HG02970 (cell line): ENCODE data around the gene LRBA.
"Not testable (repeated sequence)": the region's sequence is repeated elsewhere in the genome, so short reads cannot be mapped to it uniquely, and the experiment has no call there.

Experiments
- ATAC-seq: cut with Tn5 transposase; IDR thresholded peaks from one replicate; pipeline ENCODE4 v1.9.1; 2021; ENCODE audit warnings: mild to moderate bottlenecking, moderate library complexity, moderate number of reproducible peaks; ENCODE audit not compliant: unreplicated experiment, low FRiP score

LRBA gene

DNA sequence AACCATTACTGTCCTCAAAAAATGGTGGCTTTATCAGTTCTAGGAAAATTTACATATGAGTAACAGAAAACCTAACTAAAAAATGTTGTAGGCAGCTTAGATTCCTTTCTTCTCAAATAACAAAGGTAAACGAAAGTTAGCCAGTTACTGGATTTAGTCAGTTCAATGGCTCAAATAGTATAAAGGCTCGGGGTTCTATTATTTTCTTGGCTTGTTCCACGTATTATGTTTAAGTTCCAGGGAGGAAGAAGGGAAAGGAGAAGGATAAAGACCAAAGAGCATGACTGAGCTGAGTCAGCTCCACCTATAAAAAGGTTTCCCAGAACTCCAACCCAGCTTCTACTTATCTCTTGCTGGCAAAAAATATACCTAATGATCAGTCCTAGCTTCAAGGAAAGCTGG lies 474.1 kb downstream of the LRBA start:
- no peak for ATAC-seq

DNA sequence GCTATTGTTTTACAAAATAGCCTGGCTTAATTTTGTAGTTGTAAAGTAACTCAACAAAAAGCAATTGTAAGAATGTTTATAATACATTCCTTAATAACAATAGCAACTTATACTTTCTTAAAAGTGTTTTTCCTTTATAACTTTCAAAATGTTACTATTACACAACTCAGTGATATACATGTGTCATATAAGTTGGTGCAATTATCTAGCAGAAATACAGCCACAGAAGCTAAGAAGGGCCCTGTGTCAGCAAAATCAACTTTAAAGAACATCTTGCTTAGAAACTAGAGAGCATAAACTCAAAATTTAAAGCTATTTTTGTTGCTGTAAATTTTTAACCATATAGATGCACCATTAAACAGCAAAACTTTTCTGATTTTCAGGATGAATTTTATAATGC lies 474.5 kb downstream of the LRBA start:
- no peak for ATAC-seq

DNA sequence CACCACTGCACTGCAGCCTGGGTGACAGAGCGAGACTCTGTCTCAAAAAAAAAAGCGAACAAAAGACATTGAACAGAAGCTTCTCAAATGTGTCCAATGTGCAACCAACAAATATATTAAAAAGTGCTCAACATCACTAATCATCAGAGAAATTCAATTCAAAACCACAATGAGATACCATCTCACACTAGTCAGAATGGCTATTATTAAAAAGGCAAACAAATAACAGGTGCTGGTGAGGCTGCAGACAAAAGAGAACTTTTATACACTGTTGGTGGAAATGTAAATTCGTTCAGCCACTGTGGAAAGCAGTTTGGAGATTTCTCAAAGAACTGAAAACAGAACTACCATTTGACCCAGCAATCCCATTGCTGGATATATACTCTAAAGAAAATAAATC lies 477.2 kb downstream of the LRBA start:
- not testable (repeated sequence) for ATAC-seq

DNA sequence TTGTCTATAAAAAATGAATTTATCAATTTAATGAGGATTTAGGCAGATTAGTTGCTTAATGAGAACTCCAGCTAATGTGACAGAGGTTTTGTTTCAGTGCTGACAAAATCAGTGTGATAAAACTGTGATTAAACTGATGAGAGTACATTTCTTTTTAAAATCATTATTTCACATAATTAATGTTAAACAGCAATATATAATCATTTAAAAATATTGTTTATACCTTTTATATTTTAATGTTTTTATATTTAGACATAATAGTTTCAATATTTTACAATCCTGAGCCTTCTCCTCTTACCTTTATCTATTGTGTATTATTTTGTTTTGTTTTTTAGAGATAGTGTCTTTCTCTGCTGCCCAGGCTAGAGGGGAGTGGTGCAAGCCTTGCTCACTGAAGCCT lies 480.3 kb downstream of the LRBA start:
- no peak for ATAC-seq

DNA sequence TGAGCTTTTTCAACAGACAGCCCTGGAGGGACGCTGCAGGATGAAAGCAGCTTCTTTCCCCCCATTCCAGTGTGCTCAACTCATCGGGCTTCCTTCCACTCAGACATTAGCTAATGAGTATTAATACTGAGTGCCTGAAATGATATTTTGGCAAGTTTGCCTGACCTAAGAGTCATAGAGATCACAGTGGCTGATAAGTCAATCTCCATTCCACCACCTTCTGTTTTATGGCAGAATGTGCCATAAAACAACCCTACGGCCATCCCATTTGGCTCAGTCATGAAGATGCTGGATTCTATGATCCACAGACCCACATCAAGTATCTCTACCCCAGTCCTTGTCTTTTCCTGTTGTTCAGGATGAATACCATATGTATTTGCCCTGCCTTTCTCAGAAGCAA lies 481.4 kb downstream of the LRBA start:
- ATAC-seq = no peak

DNA sequence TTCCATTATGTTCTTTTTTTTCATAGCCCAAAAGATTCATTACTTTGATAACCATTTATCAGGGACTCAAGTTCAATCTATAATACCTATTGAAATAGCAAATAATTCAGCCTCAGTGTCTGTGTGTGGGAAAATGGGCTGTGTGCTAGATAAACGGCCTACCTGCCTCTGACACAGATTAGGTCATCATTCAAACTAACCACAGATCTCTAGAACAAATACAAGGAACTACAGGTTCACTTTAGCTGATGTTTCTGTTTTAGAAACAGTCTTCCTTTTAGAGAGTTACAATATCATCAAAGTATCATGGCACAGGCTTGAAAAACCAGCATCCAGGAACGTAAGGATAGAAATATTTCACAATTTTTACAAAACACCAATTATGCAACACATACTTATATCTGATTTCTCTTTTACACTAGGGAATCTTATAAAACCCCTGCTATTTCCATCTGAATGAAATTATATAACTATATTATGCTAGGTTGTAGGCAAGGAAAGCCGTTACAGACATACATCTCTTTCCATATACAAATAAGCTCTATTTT lies 489.7 kb downstream of the LRBA start:
- ATAC-seq = no peak

DNA sequence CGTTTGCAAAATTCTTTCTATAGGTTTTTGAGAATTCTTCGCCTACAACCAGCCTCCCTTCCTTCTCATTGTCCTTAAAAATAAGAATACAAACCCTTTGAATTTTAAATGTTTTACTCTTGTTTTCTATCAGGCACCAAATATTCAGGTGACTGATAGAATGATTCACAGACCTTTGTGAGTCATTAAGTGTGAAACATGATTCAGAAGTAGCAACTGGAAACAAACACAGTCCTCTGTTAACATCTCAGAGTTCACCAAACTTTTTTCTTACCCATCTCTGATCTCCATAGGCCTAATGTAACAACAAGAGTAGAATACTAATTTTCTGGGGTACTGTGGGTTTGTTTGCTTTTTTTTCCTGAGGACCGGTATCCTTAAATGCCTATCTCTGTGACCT lies 496.5 kb downstream of the LRBA start:
- ATAC-seq = no peak

DNA sequence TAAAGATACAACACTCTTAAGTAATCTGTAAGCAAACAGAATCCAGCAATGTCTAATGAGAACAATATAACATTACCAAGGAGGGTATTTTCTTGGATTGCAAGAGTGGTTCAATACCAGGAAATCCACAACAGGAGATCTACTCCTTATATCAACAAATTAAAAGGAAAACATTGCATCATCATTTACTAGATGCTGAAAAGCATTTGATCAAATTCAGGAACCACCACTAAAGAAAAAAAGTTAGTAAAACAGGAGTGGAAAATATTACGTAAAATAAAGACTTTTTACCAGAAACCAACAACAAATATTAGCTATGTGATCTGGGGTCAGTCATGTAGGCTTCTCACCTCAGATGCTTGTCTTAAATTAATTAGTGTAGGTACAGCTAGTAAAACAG lies 499.9 kb downstream of the LRBA start:
- no peak for ATAC-seq

DNA sequence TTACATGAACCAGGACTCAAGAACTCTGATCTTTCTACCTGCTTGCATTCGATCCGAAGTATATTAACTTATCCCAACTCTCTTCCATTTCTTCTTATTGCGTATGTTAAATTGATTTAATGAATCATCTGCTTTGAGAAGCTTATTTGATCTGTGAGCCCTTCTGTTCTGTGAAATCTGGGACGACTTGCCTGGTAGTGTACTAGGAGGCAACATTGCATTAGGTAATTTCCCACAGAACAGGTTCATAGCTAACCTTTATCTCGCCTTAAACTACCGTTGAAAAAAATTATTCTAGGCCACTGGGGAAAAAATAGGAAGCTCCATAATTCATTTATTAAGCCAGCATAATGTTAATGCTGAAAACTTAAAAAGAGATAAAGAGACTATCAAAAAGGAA lies 500.4 kb downstream of the LRBA start:
- no peak for ATAC-seq

DNA sequence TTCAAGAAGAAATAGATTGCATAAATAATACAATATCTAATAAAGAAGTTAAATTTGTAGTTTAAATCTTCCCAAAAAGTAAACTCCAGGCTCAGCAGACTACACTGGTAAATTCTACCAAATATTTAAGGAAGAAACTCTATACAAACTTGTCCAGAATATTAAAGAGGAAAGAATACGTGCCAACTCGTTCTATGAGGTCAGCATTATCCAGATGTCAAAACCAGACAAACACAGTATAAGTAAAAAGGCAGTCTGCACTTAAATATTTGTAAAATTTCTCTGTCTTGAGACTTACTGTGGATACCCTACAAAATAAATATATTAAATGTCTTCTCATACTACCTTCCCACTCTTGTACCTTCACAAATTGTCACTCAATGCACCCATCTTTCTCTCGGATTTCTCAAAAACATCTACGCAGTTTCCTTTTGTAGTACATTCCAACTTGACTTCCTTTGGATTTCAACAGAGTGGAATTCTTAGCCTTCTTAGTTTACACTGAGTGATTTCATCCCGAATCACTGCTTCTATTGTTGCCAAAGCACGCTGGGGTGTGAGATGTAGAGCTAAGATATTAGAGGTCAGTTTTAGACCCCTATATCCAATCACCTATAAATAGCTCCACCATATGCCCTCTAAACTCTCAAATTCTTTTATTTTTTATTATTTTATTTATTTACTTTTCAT lies 504.8 kb downstream of the LRBA start:
- no peak for ATAC-seq

DNA sequence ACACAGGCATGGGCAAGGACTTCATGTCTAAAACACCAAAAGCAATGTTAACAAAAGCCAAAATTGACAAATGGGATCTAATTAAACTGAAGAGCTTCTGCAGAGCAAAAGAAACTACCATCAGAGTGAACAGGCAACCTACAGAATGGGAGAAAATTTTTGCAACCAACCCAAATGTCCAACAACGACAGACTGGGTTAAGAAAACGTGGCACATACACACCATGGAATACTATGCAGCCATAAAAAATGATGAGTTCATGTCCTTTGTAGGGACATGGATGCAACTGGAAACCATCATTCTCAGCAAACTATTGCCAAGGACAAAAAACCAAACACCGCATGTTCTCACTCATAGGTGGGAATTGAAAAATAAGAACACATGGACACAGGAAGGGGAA lies 507.4 kb downstream of the LRBA start:
- ATAC-seq = not testable (repeated sequence)

DNA sequence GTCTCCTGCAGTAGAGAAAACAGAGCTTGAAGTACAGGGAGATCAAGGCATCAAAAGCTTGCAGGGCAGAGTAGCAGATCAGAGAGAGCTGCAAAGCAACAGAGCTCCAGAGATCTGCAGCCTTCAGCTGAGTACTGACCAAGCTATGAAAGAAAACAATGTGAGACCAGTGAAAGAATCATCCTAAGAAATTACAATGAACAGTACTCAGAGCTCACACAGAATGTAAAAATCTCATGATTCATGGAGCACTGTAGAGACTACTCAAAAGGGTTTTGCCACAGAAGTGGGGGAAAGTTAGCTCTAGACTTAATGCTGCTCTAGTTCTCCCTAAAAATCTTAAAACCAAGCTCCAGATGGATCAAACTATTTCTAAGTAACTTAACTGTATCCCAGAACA lies 513.1 kb downstream of the LRBA start:
- ATAC-seq = no peak

DNA sequence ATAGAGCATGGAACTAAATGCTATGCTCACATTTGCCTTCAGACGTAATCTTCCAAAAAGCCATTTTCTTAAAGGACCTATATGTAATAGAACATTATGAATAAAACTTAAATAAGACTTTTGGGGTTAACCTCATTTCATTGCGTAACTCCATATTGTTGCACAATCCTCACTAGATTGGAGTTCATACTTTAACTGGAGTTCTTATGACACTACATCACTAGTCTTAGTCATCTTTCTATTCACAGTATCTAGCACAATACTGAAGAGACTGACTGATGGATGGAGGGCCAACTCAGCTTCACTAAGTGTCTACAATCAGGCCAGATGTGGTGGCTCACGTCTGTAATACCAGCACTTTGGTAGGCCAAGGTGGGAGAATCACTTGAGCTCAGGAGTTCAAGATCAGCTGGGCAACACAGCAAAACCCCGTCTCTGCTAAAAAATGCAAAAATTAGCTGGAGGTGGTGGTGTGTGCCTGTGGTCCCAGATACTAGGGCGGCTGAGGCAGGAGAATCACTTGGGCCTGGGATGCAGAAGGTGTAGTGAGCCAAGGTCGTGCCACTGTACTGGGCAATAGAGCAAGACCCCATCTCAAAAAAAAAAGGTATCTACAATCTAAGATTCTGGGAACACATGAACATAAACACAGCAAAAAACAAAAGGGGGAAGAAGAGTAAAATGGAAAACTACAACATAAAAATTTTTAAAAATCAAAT lies 513.9 kb downstream of the LRBA start:
- ATAC-seq = no peak

DNA sequence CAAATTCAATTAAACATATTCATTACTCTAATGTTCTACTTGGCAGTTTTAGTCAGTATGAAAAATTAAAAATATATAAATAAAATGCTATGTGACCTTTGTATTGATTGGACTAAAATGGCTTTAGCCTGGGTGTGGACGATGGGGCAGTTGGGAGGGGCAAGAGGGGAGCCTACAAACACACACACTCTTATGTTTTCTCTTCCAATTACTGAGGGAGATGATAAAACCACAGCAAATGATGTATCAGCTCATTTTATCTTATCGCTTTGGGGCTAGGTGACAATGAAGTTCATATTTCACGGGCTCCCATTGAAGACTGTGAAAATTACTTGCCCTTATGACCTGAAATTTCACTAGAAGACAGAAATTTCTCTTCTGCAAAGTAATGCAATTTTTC lies 517.5 kb downstream of the LRBA start:
- ATAC-seq = no peak

DNA sequence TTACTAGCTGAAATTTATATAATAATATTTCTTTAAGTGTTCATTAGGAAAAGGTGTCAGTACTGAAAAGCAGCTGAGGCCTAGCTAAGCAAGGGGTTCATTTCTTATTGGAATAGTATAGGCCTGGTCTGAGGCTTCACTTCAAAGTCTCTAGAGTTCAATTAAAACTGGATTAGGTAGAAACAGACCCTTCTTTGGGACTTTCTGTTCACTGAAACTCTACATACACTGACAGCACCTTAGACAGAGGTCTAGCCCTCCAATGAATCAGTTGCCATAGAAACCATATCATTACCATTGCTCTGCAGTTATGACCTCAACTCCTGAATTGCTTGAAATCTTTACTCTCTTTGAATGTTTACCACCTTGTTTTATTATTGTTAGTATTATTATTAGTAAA lies 519.5 kb downstream of the LRBA start:
- ATAC-seq = no peak

DNA sequence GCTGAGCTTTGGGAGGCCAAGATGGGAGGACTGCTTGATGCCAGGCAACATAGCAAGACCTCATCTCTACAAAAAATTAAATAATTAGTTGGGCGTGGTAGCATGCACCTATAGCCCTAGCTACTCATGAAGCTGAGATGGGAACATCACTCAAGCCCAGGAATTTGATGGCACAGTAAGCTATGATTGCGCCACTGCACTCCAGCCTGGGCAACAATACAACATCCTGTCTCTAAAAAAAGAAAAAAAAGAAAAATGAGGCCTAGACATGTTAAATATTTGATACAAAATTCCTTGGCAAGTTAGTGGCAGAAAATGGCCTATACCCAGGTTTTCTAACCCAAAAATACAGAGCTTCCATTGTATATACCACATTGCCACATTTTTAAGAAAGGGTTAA lies 521.2 kb downstream of the LRBA start:
- ATAC-seq = no peak

DNA sequence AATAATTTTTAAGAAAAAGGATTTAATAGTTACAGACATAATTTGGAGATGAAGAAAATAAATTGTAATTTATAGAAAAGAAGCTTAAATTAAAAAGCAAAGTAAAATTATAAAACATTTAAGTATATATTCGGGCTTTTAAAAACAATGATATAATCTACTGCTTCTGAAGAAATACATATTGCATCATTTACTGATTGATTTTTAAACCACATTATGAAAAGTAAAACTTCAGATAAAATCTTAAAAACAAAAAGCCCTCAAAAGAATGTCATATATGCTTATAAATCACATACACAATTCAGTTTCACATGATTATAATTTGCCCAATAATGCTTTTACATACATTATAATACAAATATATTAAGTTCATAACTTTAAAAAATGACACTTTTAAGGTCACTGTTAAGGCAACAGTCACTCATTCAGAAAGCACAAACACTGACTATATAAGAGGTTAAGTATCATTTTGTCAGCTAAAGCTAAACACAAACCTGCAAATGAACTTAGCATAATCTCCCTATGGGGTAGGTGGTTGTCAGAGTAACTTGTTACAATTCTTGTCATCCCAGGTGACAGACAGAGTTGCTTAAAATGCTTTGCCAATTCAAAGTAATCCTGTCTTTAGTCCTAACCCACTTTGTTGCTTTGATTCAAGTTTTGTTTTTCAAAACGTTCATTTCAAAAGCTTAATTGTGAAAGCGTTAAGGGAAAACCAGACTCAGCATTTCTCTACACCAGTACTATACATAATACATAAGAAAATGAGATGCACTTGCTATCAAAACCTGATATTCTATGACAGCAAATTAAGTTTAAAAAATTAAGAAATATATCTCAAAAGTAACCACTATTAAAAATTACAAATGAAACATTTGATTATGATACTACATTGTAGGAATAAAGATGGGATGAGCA lies 523.7 kb downstream of the LRBA start:
- no peak for ATAC-seq

DNA sequence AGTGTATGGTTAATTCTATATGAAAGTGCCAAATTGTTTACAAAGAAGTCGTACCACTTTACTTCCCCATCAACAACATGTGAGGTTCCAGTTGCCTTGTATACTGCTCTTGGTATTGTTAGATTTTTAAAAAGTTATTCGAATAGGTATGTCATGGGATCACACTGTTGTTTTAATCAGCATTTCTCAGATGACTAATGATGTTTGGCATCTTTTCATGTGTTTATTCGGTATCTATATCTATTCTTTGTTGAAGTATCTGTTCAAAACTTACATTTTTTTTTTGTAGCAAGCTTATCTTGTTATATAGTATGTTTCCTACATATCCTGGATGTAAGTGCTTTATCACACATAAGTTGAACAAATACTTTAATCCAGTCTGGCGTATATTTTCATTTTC lies 532.5 kb downstream of the LRBA start:
- ATAC-seq = no peak

DNA sequence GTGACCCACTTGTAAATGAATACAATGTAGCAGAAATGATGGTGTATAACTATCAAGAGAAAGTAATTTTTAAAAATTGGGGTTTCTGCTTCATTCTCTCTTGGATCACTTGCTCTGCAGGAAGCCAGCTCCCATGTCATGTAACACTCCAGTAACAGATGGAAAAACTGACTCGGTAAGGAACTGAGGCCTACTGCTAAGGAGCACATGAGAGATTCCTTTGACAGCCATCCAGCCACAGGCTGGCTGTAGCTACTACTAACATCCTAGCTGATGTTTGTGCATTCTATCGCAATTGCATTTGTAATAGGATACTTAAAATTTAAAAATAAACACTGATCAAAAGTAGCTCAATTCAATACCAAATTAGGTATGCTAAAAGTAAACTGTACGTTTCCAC lies 535.4 kb downstream of the LRBA start:
- ATAC-seq = no peak

DNA sequence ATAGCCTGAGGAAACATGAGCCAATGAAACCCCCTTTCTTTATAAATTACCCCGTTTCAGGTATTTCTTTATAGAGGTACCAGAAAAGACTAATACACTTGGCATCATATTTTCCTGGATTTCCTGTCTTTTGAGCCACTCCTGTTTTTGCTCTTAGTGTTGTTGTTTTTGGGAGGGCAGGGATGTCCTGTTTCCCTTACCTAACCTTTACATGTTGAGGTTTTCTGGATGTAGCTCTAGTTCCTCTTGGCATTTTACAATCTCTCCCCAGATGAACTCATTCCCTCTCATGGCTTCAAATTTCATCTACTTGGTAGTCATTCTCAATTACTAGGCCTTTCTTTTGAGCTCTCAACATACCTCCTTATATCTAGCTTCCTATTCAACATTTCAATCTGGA lies 537.2 kb downstream of the LRBA start:
- no peak for ATAC-seq

DNA sequence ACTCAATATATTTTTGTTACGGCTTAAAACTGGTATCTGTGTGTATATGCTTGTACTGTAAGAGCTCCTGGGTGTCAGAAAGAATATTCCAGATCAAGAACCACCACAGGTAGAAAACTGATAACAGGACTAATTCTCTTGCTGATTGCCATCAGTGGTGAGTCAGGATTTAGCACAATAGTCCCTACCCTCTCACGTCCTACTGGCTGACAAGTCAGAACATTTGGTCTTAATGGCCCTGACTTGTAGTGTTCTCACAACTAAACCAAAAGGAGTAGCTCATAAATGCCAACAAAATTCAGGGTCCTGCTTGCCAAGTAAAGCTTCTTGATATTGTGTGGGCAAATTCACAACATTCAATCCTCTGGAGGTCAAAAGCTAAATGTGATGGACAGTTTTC lies 538.3 kb downstream of the LRBA start:
- ATAC-seq = no peak
